Astrocyte of the spinal cord (primary cell): Measurements from ENCODE around the gene RFC1.
"Not testable (repeated sequence)": the region's sequence is repeated elsewhere in the genome, so short reads cannot be mapped to it uniquely, and the experiment has no call there.

Experiments
- DNase-seq: peaks from one replicate; pipeline ENCODE4 v3.0.0; 2011; ENCODE audit warnings: low read depth, low spot score
- H3K4me3 ChIP-seq: 2 replicates; pipeline ENCODE4 v1.5.1; 2011; ENCODE audit warnings: low read depth, mild to moderate bottlenecking, low read length, moderate library complexity
- in situ Hi-C: cut with HindIII; loops from 2 replicates; pipeline ENCODE4 v1.10.0; 2017; ENCODE audit warnings: low sequenced_read_pairs
- TF ChIP-seq, protein P1 (sequence below): IDR thresholded peaks from 2 replicates; pipeline ENCODE4 v1.5.1; 2012; ENCODE audit warnings: low read depth, mild to moderate bottlenecking, low read length, inconsistent platforms

Gene RFC1

DNA sequence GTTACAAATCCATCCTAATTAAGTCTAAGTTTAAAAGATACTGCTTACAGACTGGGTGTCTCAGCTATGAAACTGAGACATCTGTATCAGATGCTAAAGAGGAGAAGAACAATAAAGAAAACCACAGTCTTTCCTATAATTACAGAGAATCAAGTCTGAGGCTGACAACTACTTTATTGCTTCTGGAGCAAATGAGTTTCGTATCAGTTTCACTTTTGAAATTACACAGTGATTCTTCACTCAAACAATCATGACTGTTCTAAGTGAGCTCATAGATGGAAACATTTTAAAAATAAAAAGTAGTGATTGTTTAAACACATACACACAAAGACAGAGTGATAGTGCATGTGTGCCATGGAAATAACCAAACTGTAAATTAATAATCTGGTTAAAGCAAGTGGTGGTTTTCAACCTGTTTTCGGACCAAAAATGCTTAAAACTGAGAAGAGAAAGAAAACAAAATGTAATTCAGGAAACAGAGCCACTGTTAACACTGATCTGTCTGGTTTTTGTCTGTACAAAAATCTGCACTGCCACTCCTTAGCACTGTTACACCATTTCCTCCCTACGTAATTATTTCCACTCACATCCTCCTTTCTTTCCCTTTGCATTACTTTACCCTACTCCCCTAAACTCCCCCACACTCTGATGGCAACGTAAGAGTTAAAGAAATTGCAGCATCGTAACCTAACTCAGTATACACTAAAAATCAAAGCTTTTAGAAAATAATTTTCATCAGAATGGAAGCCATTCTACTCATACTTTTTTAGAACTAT is 12.5 kb downstream of the RFC1 start:
- in situ Hi-C loops: no loop called here
- peak; percentile 57 for DNase-seq
- H3K4me3 ChIP-seq: peak overlapping the region; percentile 8
- TF ChIP-seq, protein P1, sequence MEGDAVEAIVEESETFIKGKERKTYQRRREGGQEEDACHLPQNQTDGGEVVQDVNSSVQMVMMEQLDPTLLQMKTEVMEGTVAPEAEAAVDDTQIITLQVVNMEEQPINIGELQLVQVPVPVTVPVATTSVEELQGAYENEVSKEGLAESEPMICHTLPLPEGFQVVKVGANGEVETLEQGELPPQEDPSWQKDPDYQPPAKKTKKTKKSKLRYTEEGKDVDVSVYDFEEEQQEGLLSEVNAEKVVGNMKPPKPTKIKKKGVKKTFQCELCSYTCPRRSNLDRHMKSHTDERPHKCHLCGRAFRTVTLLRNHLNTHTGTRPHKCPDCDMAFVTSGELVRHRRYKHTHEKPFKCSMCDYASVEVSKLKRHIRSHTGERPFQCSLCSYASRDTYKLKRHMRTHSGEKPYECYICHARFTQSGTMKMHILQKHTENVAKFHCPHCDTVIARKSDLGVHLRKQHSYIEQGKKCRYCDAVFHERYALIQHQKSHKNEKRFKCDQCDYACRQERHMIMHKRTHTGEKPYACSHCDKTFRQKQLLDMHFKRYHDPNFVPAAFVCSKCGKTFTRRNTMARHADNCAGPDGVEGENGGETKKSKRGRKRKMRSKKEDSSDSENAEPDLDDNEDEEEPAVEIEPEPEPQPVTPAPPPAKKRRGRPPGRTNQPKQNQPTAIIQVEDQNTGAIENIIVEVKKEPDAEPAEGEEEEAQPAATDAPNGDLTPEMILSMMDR: no peak

DNA sequence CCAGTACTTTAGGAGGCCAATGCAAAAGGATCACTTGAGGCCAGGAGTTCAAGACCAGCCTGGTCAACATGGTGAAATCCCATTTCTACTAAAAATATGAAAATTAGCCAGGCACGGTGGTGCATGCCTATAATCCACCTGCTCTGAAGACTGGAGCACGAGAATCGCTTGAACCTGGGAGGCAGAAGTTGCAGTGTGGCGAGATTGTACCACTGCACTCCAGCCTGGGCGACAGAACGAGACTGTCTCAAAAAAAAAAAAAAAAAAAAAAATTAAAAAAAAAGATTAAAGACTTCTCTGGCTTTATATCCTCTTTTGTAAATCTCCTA is 13.0 kb downstream of the RFC1 start:
- DNase-seq, in situ Hi-C loops: not testable (repeated sequence)
- H3K4me3 ChIP-seq: peak overlapping the region; percentile 8

DNA sequence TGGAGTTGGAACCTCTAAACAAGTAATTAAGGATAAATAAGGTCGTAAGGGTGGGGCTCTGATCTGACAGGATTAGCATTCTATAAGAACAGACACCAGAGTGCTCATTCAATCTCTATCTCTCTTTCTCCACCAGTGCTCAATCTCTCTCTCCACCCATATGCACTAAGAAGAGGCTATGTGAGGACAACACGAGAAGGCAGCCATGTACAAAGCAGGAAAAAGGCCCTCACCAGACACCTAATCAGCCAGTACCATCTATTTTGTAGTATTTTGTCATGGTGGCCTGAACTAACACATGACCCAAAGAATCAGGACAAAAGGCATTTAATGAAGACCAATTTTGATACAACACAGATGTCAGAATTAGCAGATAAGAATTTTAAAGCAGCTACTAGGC is 16.8 kb downstream of the RFC1 start:
- in situ Hi-C loops: no loop called here
- no peak for DNase-seq
- no peak overlapping the region for H3K4me3 ChIP-seq
- TF ChIP-seq, protein P1: no peak

DNA sequence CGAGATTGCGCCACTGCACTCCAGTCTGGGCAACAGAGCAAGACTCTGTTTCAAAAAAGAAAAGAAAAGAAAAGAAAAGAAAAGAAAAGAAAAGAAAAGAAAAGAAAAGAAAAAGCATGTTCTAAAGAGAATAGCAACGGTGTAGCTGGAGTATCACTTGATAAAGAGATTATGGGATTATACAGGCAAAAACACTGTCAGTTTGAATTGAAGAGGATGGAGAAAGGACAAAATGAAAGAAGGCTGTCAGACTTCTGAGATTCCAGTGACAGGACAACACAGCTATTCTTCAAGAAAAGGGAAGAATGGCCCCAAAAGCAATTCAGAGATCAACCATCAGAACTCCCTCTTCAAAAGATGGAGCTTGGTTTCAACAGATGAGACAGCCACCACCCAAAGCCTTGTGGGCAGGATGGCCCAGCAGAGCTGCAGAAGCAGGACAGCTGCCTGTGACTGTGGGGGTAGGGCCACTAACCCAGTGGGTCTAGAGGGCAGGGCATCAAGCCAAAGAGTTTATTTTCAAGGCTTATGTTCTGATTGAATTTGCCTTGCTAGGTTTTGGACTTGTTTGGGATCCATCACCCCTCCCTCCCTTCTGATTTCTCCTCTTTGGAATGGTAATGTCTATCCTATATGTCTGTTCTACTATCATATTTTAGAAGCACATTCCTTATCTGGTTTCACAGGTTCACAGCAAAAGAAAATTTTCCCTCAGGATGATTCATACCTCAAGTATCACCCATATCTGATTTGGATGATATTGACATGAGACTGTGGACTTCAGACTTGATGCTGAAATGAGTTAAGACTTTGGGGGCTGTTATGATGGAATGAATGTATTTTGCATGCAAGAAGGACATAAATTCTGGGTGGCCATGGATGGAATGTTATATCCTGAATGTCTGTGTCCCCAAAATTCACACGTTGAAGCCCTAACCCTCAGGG is 17.5 kb downstream of the RFC1 start:
- TF ChIP-seq, protein P1: no peak
- peak; percentile 16 for DNase-seq
- no peak overlapping the region for H3K4me3 ChIP-seq
- in situ Hi-C loops: no loop called here

DNA sequence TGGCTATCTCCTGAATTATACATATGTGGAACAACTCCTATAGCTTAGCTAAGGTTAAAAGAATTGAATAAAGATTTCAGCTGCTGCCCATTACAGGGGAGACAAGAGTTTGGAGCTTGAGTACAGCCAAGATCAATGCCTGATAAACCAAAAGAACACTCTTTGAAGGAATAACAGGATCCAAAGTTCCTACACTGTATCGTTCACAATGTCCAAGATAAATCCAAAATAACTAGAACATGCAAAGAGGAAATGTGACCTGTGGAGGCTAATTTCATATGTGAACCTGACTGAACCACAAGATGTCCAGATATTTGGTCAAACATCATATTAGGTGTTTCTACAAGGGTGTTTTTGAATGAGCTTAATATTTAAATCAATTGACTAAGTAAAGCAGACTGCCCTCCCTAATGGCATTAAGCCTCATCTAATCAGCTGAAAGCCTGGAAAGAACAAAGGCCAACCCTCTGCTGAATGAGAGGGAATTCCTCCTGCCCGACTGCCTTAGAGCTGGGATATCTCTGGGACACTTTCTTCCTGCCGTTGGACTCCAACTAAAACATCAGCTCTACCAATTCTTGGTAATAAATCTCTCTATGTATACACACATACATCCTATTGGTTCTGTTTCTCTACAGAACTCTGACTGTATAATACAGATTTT is 19.2 kb downstream of the RFC1 start:
- in situ Hi-C loops: no loop called here

DNA sequence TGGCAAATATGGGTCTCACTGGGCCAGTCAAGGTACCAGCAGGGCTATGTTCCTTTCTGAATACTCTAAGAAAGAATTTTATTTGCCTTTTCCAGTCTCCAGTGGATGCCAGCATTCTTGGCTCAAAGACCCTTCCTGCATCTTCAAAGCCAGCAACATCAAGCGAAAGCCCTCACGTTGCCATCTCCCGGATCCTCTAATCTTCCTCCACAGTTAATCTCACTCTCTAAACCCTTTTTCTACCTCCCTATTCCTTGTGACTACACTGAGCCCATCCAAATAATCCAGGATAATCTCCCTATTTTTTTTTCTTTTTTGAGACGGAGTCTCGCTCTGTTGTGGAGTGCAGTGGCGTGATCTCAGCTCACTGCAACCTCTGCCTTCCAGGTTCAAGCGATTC is 23.4 kb downstream of the RFC1 start:
- DNase-seq: no peak
- in situ Hi-C loops: no loop called here
- TF ChIP-seq, protein P1: no peak
- H3K4me3 ChIP-seq: no peak overlapping the region

More for the DNA sequence above, 19.2 kb downstream of the RFC1 start:
- no peak overlapping the region for H3K4me3 ChIP-seq
- DNase-seq: no peak
- TF ChIP-seq, protein P1: no peak
